Activated CD8-positive, alpha-beta T cell treated with anti-CD3 and anti-CD28 coated beads for 36 hours (primary cell): ENCODE measurements around the gene SSBP4. TPM values are rescaled to one million over a fixed set of nuclear protein-coding genes. Genes with fewer than 3 reads are reported as not detected.

Source experiments
- ATAC-seq: fragments of 200-7000 bp; cut with Tn5 transposase; one replicate; pipeline ENCODE4 v1.10.0; 2021; ENCODE audit warnings: mild to moderate bottlenecking, moderate library complexity
- CTCF ChIA-PET: fragments of 350-600 bp; sonication (Branson Sonifier 250); formaldehyde crosslinking; loops from one replicate; lab custom pipeline; 2021; ENCODE audit warnings: antibody characterized with exemption; lab: Charles Lee
- POLR2A ChIA-PET: fragments of 350-600 bp; sonication (Branson Sonifier 250); formaldehyde crosslinking; loops from one replicate; lab custom pipeline; 2021; ENCODE audit warnings: antibody characterized with exemption; lab: Charles Lee
- DNase-seq: peaks from one replicate; pipeline ENCODE4 v3.0.0-alpha.2; 2020
- H3K27ac Mint-ChIP-seq: one replicate; pipeline ENCODE4 v1.8.0; 2021; ENCODE audit warnings: mild to moderate bottlenecking, mixed read lengths
- H3K27me3 Mint-ChIP-seq: one replicate; pipeline ENCODE4 v1.8.0; 2021; ENCODE audit warnings: mixed read lengths
- H3K36me3 Mint-ChIP-seq: one replicate; pipeline ENCODE4 v1.8.0; 2021; ENCODE audit warnings: low read depth, mixed read lengths
- H3K4me1 Mint-ChIP-seq: one replicate; pipeline ENCODE4 v1.8.0; 2021; ENCODE audit warnings: low read depth, mixed read lengths
- H3K4me3 Mint-ChIP-seq: one replicate; pipeline ENCODE4 v1.8.0; 2021; ENCODE audit warnings: mild to moderate bottlenecking, moderate library complexity, mixed read lengths
- H3K9me3 Mint-ChIP-seq: one replicate; pipeline ENCODE4 v1.8.0; 2021; ENCODE audit warnings: mixed read lengths
- CTCF ChIP-seq: fragments of 200-600 bp; IDR thresholded peaks from one replicate; pipeline ENCODE4 v1.8.0; 2022; ENCODE audit warnings: antibody characterized with exemption, mild to moderate bottlenecking
- intact Hi-C: fragments of 100-400 bp; cut with micrococcal nuclease; formaldehyde crosslinking; loops from one replicate; pipeline ENCODE4 v1.10.0; 2022
- total RNA-seq, 2 experiments: library from RNA; stranded (reverse); gene quantifications; one replicate each; pipeline ENCODE4 v1.2.3, GENCODE V29; 2021

SSBP4 gene
- total RNA-seq, 2 experiments from 2014 or later = 98.2 to 102 TPM

- CTCF ChIA-PET = interaction anchor here (0.9 to 3.4 kb wide), 4 partner anchors 9 to 400 kb away, joined by 3 to 23 read pairs (median 4); no protein-coding TSS in a partner anchor
- POLR2A ChIA-PET = interaction anchor here (0.9 to 1.5 kb wide), 8 partner anchors 10 to 160 kb away, joined by 3 to 6 read pairs (median 3); partner anchors contain the start of gene SSBP4
- TF ChIP-seq CTCF = no peak
- ATAC-seq (no peak), DNase-seq (no peak)
- H3K4me3 Mint-ChIP-seq = no peak overlapping the region
- intact Hi-C loops = no loop called here
- no peaks in the 10 kb centered on the region for H3K27me3 Mint-ChIP-seq
- H3K9me3 Mint-ChIP-seq = peaks cover 3% of the 10 kb centered on the region
- H3K4me1 Mint-ChIP-seq = peaks cover 28% of the 10 kb centered on the region
- H3K27ac Mint-ChIP-seq = peak overlapping the region; percentile 49
- H3K36me3 Mint-ChIP-seq = peaks cover 13% of the 10 kb centered on the region
Observed at GRCh38 chr19:18440936-18441803, 22.0 kb downstream of the SSBP4 start.

GRCh38 chr19:18441804-18442788, 22.9 kb downstream of the SSBP4 start:
- peaks cover 24% of the 10 kb centered on the region for H3K4me1 Mint-ChIP-seq
- H3K4me3 Mint-ChIP-seq = no peak overlapping the region
- peaks cover 8% of the 10 kb centered on the region for H3K36me3 Mint-ChIP-seq
- ATAC-seq (no peak), DNase-seq (peak; percentile 48)
- intact Hi-C loops = no loop called here
- CTCF ChIA-PET = interaction anchor here (0.7 to 1.4 kb wide), 3 partner anchors 9 to 78 kb away, joined by 3 to 4 read pairs (median 4); no protein-coding TSS in a partner anchor
- H3K27me3 Mint-ChIP-seq = no peaks in the 10 kb centered on the region
- no peak for TF ChIP-seq CTCF
- H3K9me3 Mint-ChIP-seq = peaks cover 3% of the 10 kb centered on the region
- peak overlapping the region; percentile 86 for H3K27ac Mint-ChIP-seq
- POLR2A ChIA-PET = interaction anchor here (1.3 to 1.5 kb wide), 3 partner anchors 9 to 13 kb away, joined by 3 to 6 read pairs (median 4); no protein-coding TSS in a partner anchor

- Mint-ChIP-seq H3K4me3 (no peak overlapping the region), H3K27me3 (no peaks in the 10 kb centered on the region), H3K36me3 (peaks cover 8% of the 10 kb centered on the region), H3K4me1 (peaks cover 24% of the 10 kb centered on the region), H3K9me3 (peaks cover 3% of the 10 kb centered on the region), H3K27ac (peak overlapping the region; percentile 86)
- no peak for ATAC-seq
- no peak for DNase-seq
- intact Hi-C loops = no loop called here
- ChIA-PET CTCF (interaction anchor here (0.7 to 1.4 kb wide), 4 partner anchors 8 to 77 kb away, joined by 3 to 4 read pairs (median 4); no protein-coding TSS in a partner anchor), POLR2A (interaction anchor here (1.3 kb wide), 1 partner anchor 14 kb away, joined by 3 read pairs; no protein-coding TSS in a partner anchor)
- TF ChIP-seq CTCF = no peak
Observed at GRCh38 chr19:18442941-18443340, 23.7 kb downstream of the SSBP4 start.

GRCh38 chr19:18443406-18443805, 24.2 kb downstream of the SSBP4 start:
- H3K27ac Mint-ChIP-seq = peak overlapping the region; percentile 36
- TF ChIP-seq CTCF = no peak
- DNase-seq (no peak), ATAC-seq (no peak)
- no peaks in the 10 kb centered on the region for H3K27me3 Mint-ChIP-seq
- ChIA-PET POLR2A (interaction anchor here (1.3 kb wide), 1 partner anchor 15 kb away, joined by 3 read pairs; no protein-coding TSS in a partner anchor), CTCF (interaction anchor here (1.2 to 1.4 kb wide), 3 partner anchors 8 to 26 kb away, joined by 3 to 4 read pairs (median 3); no protein-coding TSS in a partner anchor)
- no peak overlapping the region for H3K4me3 Mint-ChIP-seq
- H3K36me3 Mint-ChIP-seq = peaks cover 10% of the 10 kb centered on the region
- peaks cover 3% of the 10 kb centered on the region for H3K9me3 Mint-ChIP-seq
- H3K4me1 Mint-ChIP-seq = peaks cover 24% of the 10 kb centered on the region
- intact Hi-C loops = no loop called here
